HepG2 (cell line): ENCODE data around the gene SLC19A1. TPM values are rescaled to one million over a fixed set of nuclear protein-coding genes. Genes with fewer than 3 reads are reported as not detected.

Experiments used
- ESRRA ChIP-seq: sonication (generic); formaldehyde crosslinking; IDR thresholded peaks from 2 replicates; pipeline ENCODE4 v1.5.1; 2020; ENCODE audit warnings: mild to moderate bottlenecking, low read depth, missing genetic modification reagents
- GLI4 ChIP-seq: sonication (generic); formaldehyde crosslinking; IDR thresholded peaks from 2 replicates; pipeline ENCODE4 v1.5.1; 2020; ENCODE audit warnings: missing genetic modification reagents, mild to moderate bottlenecking, moderate library complexity, borderline replicate concordance
- GZF1 ChIP-seq: sonication (generic); formaldehyde crosslinking; IDR thresholded peaks from 2 replicates; pipeline ENCODE4 v1.5.1; 2020; ENCODE audit warnings: mild to moderate bottlenecking, missing genetic modification reagents
- HNF1B ChIP-seq: sonication (generic); formaldehyde crosslinking; IDR thresholded peaks from 2 replicates; pipeline ENCODE4 v1.5.1; 2020; ENCODE audit warnings: mild to moderate bottlenecking, moderate library complexity, missing genetic modification reagents
- IRF2 ChIP-seq: IDR thresholded peaks from 2 replicates; pipeline ENCODE4 v1.6.1; 2018; ENCODE audit warnings: missing genetic modification reagents, missing compliant biosample characterization
- KIAA2018 ChIP-seq: sonication (generic); formaldehyde crosslinking; IDR thresholded peaks from 2 replicates; pipeline ENCODE4 v1.5.0; 2020; ENCODE audit warnings: mild to moderate bottlenecking, missing genetic modification reagents, borderline replicate concordance
- NCOA5 ChIP-seq: sonication (generic); formaldehyde crosslinking; IDR thresholded peaks from 2 replicates; pipeline ENCODE4 v1.4.0; 2020; ENCODE audit warnings: missing genetic modification reagents
- TCF7 ChIP-seq: sonication (generic); IDR thresholded peaks from 2 replicates; pipeline ENCODE4 v1.6.1; 2016; ENCODE audit warnings: antibody characterized with exemption, low read depth
- TSC22D2 ChIP-seq: sonication (generic); formaldehyde crosslinking; IDR thresholded peaks from 2 replicates; pipeline ENCODE4 v1.5.1; 2020; ENCODE audit warnings: missing genetic modification reagents, mild to moderate bottlenecking, borderline replicate concordance
- ZMYM3 ChIP-seq: sonication (generic); formaldehyde crosslinking; IDR thresholded peaks from 2 replicates; pipeline ENCODE4 v1.5.1; 2020; ENCODE audit warnings: mild to moderate bottlenecking, missing genetic modification reagents
- ZMYM4 ChIP-seq: sonication (generic); formaldehyde crosslinking; IDR thresholded peaks from 2 replicates; pipeline ENCODE4 v1.8.1; 2023; ENCODE audit warnings: mild to moderate bottlenecking, missing genetic modification reagents
- ZNF530 ChIP-seq: sonication (generic); formaldehyde crosslinking; IDR thresholded peaks from 2 replicates; pipeline ENCODE4 v1.5.0; 2020; ENCODE audit warnings: low read depth, mild to moderate bottlenecking, missing genetic modification reagents
- ZNF605 ChIP-seq: sonication (generic); formaldehyde crosslinking; IDR thresholded peaks from 2 replicates; pipeline ENCODE4 v1.8.0; 2022; ENCODE audit warnings: mild to moderate bottlenecking, missing genetic modification reagents
- ZSCAN31 ChIP-seq: sonication (generic); formaldehyde crosslinking; IDR thresholded peaks from 2 replicates; pipeline ENCODE4 v1.5.0; 2020; ENCODE audit warnings: low read depth, mild to moderate bottlenecking, missing genetic modification reagents
- polyA plus RNA-seq, 8 experiments: library from polyadenylated mRNA; depleted of rRNA in 3 of 8; stranded (reverse) in 7 of 8; unstranded in 1 of 8; fragments of >200 nt; fragmentation: Illumina TruSeq in 4 of 8; extraction: Trizol in 4 of 8; gene quantifications; 2 replicates each; pipeline versions ENCODE4 v1.2.1 to v1.2.3, GENCODE V29; 2011 to 2016; ENCODE audit warnings: low read depth in 4 of 8, missing spikeins in 1 of 8, mixed read lengths in 1 of 8; ENCODE audit not compliant: insufficient read depth in 1 of 8
- total RNA-seq, 5 experiments: library from RNA; depleted of rRNA; stranded (reverse); fragments of >200 nt; fragmentation: Illumina TruSeq; extraction: Trizol; gene quantifications; 2 replicates each; pipeline ENCODE4 v1.2.3, GENCODE V29; 2016; ENCODE audit warnings: low read depth in 1 of 5
- TF ChIP-seq, protein P1 (sequence below): IDR thresholded peaks from 2 replicates; pipeline ENCODE4 v1.6.1; 2016; ENCODE audit warnings: mild to moderate bottlenecking, missing biosample characterization, missing genetic modification reagents
- TF ChIP-seq, protein P2 (sequence below): sonication (generic); formaldehyde crosslinking; IDR thresholded peaks from 2 replicates; pipeline ENCODE4 v1.8.0; 2023; ENCODE audit warnings: mild to moderate bottlenecking, missing genetic modification reagents
- TF ChIP-seq, protein P3 (sequence below): sonication (generic); IDR thresholded peaks from 2 replicates; pipeline ENCODE4 v1.6.1; 2016; ENCODE audit warnings: low read depth, borderline replicate concordance

SLC19A1 gene
- total and polyA plus RNA-seq, 2 of the 13 experiments (the other 11 are each of a cell fraction or from before 2014, with no cell fraction given) = 21.8 to 23.0 TPM

- no peak for TF ChIP-seq KIAA2018 (CRISPR knock-in tag)
- peak; percentile 67; the same call in 1 of the 2 replicates for TF ChIP-seq ZNF605 (CRISPR knock-in tag)
- peak; percentile 32; the same call in 1 of the 2 replicates for TF ChIP-seq ZSCAN31
- TF ChIP-seq ZMYM4 (CRISPR knock-in tag) = peak; percentile 62
- TF ChIP-seq ZNF530 (CRISPR knock-in tag) = no peak
- TF ChIP-seq ESRRA (CRISPR knock-in tag) = 0 out of 2 replicates have a peak, but pooled peaks have one; percentile 32
- TF ChIP-seq TSC22D2 (CRISPR knock-in tag) = peak; percentile 81; the same call in 1 of the 2 replicates
- 0 out of 2 replicates have a peak, but pooled peaks have one; percentile 53 for TF ChIP-seq GZF1 (CRISPR knock-in tag)
- TF ChIP-seq, protein P1, sequence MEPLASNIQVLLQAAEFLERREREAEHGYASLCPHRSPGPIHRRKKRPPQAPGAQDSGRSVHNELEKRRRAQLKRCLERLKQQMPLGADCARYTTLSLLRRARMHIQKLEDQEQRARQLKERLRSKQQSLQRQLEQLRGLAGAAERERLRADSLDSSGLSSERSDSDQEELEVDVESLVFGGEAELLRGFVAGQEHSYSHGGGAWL (CRISPR knock-in tag) = peak; percentile 70; the same call in 1 of the 2 replicates
- TF ChIP-seq HNF1B = peak; percentile 88
- TF ChIP-seq GLI4 (CRISPR knock-in tag) = 0 out of 2 replicates have a peak, but pooled peaks have one; percentile 6
- peak; percentile 50; the same call in 1 of the 2 replicates for TF ChIP-seq ZMYM3 (CRISPR knock-in tag)
- TF ChIP-seq NCOA5 (CRISPR knock-in tag) = no peak
- peak; percentile 79; the same call in 1 of the 2 replicates for TF ChIP-seq IRF2
- peak; percentile 77 for TF ChIP-seq TCF7
- TF ChIP-seq, protein P2, sequence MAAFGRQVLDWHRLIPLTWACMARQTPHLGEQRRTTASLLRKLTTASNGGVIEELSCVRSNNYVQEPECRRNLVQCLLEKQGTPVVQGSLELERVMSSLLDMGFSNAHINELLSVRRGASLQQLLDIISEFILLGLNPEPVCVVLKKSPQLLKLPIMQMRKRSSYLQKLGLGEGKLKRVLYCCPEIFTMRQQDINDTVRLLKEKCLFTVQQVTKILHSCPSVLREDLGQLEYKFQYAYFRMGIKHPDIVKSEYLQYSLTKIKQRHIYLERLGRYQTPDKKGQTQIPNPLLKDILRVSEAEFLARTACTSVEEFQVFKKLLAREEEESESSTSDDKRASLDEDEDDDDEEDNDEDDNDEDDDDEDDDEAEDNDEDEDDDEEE (CRISPR knock-in tag) = no peak
- TF ChIP-seq, protein P3, sequence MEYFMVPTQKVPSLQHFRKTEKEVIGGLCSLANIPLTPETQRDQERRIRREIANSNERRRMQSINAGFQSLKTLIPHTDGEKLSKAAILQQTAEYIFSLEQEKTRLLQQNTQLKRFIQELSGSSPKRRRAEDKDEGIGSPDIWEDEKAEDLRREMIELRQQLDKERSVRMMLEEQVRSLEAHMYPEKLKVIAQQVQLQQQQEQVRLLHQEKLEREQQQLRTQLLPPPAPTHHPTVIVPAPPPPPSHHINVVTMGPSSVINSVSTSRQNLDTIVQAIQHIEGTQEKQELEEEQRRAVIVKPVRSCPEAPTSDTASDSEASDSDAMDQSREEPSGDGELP = peak; percentile 98
Observed at GRCh38 chr21:45471525-45472221, 70.6 kb downstream of the SLC19A1 start (continued).
